K562 (cell line): ENCODE results near the gene PNPLA7. TPM values are rescaled to one million over a fixed set of nuclear protein-coding genes. Genes with fewer than 3 reads are reported as not detected.
A peak's percentile ranks its signal among the peaks of the same experiment; 100 is the strongest.

Experiments
- BCOR ChIP-seq: fragments of 450-650 bp; IDR thresholded peaks from 2 replicates; pipeline ENCODE4 v1.6.1; 2016
- C11orf30 ChIP-seq: fragments of 450-650 bp; IDR thresholded peaks from 2 replicates; pipeline ENCODE4 v1.6.1; 2016; ENCODE audit warnings: low read depth, mild to moderate bottlenecking
- CHD1 ChIP-seq: fragments of 200-600 bp; sonication (generic); IDR thresholded peaks from one replicate; pipeline ENCODE4 v1.6.1; 2012; ENCODE audit warnings: mild to moderate bottlenecking, moderate library complexity, low read length, inconsistent platforms
- CHD4 ChIP-seq: fragments of 200-600 bp; sonication (generic); IDR thresholded peaks from 3 replicates; pipeline ENCODE4 v1.6.1; 2012; ENCODE audit warnings: low read depth, mild to moderate bottlenecking, mixed read lengths, low read length, inconsistent platforms; ENCODE audit not compliant: insufficient read depth, insufficient replicate concordance, poor library complexity, severe bottlenecking
- DMBX1 ChIP-seq: fragments of 250-450 bp; sonication (Bioruptor Pico); IDR thresholded peaks from 2 replicates; pipeline ENCODE4 v1.8.0; 2022; ENCODE audit warnings: inconsistent platforms, mild to moderate bottlenecking, moderate library complexity, borderline replicate concordance
- FOXJ3 ChIP-seq: sonication (generic); formaldehyde crosslinking; IDR thresholded peaks from 2 replicates; pipeline ENCODE4 v1.4.0; 2020; ENCODE audit warnings: mild to moderate bottlenecking, missing genetic modification reagents
- ILK ChIP-seq: fragments of 450-650 bp; IDR thresholded peaks from 2 replicates; pipeline ENCODE4 v1.6.1; 2016; ENCODE audit warnings: missing genetic modification characterization, low read depth, mild to moderate bottlenecking, missing compliant biosample characterization, moderate library complexity, borderline replicate concordance
- KLF6 ChIP-seq: fragments of 250-450 bp; sonication (Bioruptor Pico); IDR thresholded peaks from 2 replicates; pipeline ENCODE4 v1.4.0; 2020; ENCODE audit warnings: mild to moderate bottlenecking, moderate library complexity, borderline replicate concordance
- POLR2A ChIP-seq: fragments of 450-650 bp; conservative IDR thresholded peaks from 2 replicates; pipeline ENCODE4 v1.6.1; 2016
- POLR2AphosphoS5 ChIP-seq: IDR thresholded peaks from 2 replicates; pipeline ENCODE4 v1.6.1; 2011; ENCODE audit warnings: mild to moderate bottlenecking, low read depth, low read length, moderate library complexity; ENCODE audit not compliant: control insufficient read depth, insufficient read depth
- POLR3A ChIP-seq: IDR thresholded peaks from 2 replicates; pipeline ENCODE4 v1.6.1; 2011; ENCODE audit warnings: borderline replicate concordance, mild to moderate bottlenecking, moderate library complexity; ENCODE audit not compliant: insufficient read length, insufficient read depth; ENCODE audit errors: extremely low read depth
- POLR3G ChIP-seq: IDR thresholded peaks from 2 replicates; pipeline ENCODE4 v1.6.1; 2011; ENCODE audit not compliant: insufficient read length, insufficient replicate concordance; ENCODE audit errors: extremely low read depth
- RAD51 ChIP-seq: fragments of 450-650 bp; IDR thresholded peaks from 2 replicates; pipeline ENCODE4 v1.7.1; 2016; ENCODE audit warnings: low read depth, mild to moderate bottlenecking, borderline replicate concordance
- SMAD4 ChIP-seq: fragments of 250-450 bp; sonication (Bioruptor Pico); conservative IDR thresholded peaks from 2 replicates; pipeline ENCODE4 v1.8.0; 2021; ENCODE audit warnings: inconsistent platforms, mild to moderate bottlenecking, moderate library complexity
- SUPT5H ChIP-seq: fragments of 450-650 bp; IDR thresholded peaks from 2 replicates; pipeline ENCODE4 v1.6.1; 2016
- THRB ChIP-seq: fragments of 450-650 bp; formaldehyde crosslinking; conservative IDR thresholded peaks from 2 replicates; pipeline ENCODE4 v1.4.0; 2022; ENCODE audit warnings: mild to moderate bottlenecking, missing genetic modification characterization
- TRIM25 ChIP-seq: fragments of 450-650 bp; IDR thresholded peaks from 2 replicates; pipeline ENCODE4 v1.7.0; 2016; ENCODE audit warnings: borderline replicate concordance
- ZBTB33 ChIP-seq: sonication (generic); formaldehyde crosslinking; IDR thresholded peaks from 2 replicates; pipeline ENCODE4 v1.8.1; 2023; ENCODE audit warnings: mild to moderate bottlenecking, missing genetic modification reagents
- polyA plus RNA-seq, 8 experiments: library from polyadenylated mRNA; depleted of rRNA in 4 of 8; stranded (reverse) in 5 of 8; unstranded in 3 of 8; fragments of >200 nt; fragmentation: Nextera tagmentation in 2 of 8; fragmentation: Illumina TruSeq in 1 of 8; extraction: Ambion mirVana in 2 of 8; extraction: Trizol in 1 of 8; gene quantifications; 2 replicates each; pipeline versions ENCODE4 v1.2.1 to v1.2.3, GENCODE V29; 2011 to 2014; ENCODE audit warnings: inconsistent platforms in 1 of 8, missing spikeins in 1 of 8
- total RNA-seq, 7 experiments: library from RNA; depleted of rRNA in 6 of 7; stranded (reverse); fragments of >200 nt in 6 of 7; fragmentation: Illumina TruSeq in 2 of 7; extraction: Trizol in 2 of 7; gene quantifications; 2 replicates each; pipeline versions ENCODE4 v1.2.1 to v1.2.3, GENCODE V29; 2011 to 2021; ENCODE audit warnings: low replicate concordance in 1 of 7

PNPLA7 gene
- total and polyA plus RNA-seq, 9 of the 15 experiments (the other 6 are each of a cell fraction or from before 2014, with no cell fraction given), result 0.01 to 0.85 (median 0.19) TPM; not detected in 1

- TF ChIP-seq TRIM25, result no peak
- no peak for TF ChIP-seq SMAD4 (CRISPR knock-in tag)
- TF ChIP-seq ILK (tag), result no peak
- peak; percentile 89 for TF ChIP-seq ZBTB33
- no peak for TF ChIP-seq FOXJ3 (CRISPR knock-in tag)
- TF ChIP-seq DMBX1 (CRISPR knock-in tag), result no peak
- TF ChIP-seq CHD1, result no peak
- TF ChIP-seq KLF6, result 0 out of 2 replicates have a peak, but pooled peaks have one; percentile 34
- TF ChIP-seq BCOR, result no peak
- TF ChIP-seq THRB (CRISPR knock-in tag), result 0 out of 2 replicates have a peak, but pooled peaks have one; percentile 24
- peak; percentile 22; the same call in 1 of the 2 replicates for TF ChIP-seq SUPT5H
- TF ChIP-seq RAD51, result no peak
- TF ChIP-seq POLR2A, result 0 out of 2 replicates have a peak, but pooled peaks have one; percentile 28
- TF ChIP-seq CHD4, result no peak
- no peak for TF ChIP-seq POLR3A
- TF ChIP-seq POLR3G, result no peak
- no peak for TF ChIP-seq C11orf30
- TF ChIP-seq POLR2AphosphoS5, result 0 out of 2 replicates have a peak, but pooled peaks have one; percentile 21
- TF ChIP-seq, all 486 proteins: peak for 12
Observed at GRCh38 chr9:137453643-137454081, 96.5 kb downstream of the PNPLA7 start (continued).
